IMR-90 (cell line): ENCODE results near the gene PROZ. TPM values are rescaled to one million over a fixed set of nuclear protein-coding genes. Genes with fewer than 3 reads are reported as not detected.

Experiments used
- ATAC-seq: fragments of 200-7000 bp; cut with Tn5 transposase; 2 replicates; pipeline ENCODE4 v1.9.1; 2020; ENCODE audit warnings: low read depth, mild to moderate bottlenecking, moderate library complexity
- BruUV-seq: library from RNA; stranded (reverse); fragments of 400-500 nt; replicated peaks from 2 replicates; lab custom pipeline; 2021; lab: Mats Ljungman, UMichigan
- CTCF ChIA-PET: fragments of 300-600 bp; formaldehyde crosslinking; extraction: SDS; loops from one replicate; lab custom pipeline; 2021; ENCODE audit warnings: antibody characterized with exemption; lab: Yijun Ruan, JAX
- POLR2A ChIA-PET: fragments of 300-600 bp; sonication (Branson Sonifier 250); formaldehyde crosslinking; loops from one replicate; lab custom pipeline; 2022; ENCODE audit warnings: antibody characterized with exemption; ENCODE audit not compliant: unreplicated experiment; lab: Charles Lee
- DNase-seq: peaks from one replicate; pipeline ENCODE4 v3.0.0; 2013
- H2AFZ ChIP-seq: replicated peaks from 2 replicates; pipeline ENCODE3; 2013; ENCODE audit warnings: low read length, mild to moderate bottlenecking; ENCODE audit not compliant: poor library complexity
- H2AK5ac ChIP-seq: 2 replicates; pipeline ENCODE4 v1.6.1; 2013; ENCODE audit warnings: low read depth, low read length, inconsistent platforms
- H2AK9ac ChIP-seq: replicated peaks from 2 replicates; pipeline ENCODE3; 2013; ENCODE audit warnings: mild to moderate bottlenecking, low read depth, low read length, moderate library complexity; ENCODE audit not compliant: poor library complexity
- H2BK120ac ChIP-seq: 2 replicates; pipeline ENCODE4 v1.6.1; 2013; ENCODE audit warnings: low read depth, low read length, inconsistent platforms
- H2BK15ac ChIP-seq: 3 replicates; pipeline ENCODE4 v1.6.1; 2013; ENCODE audit warnings: low read depth, low read length, inconsistent platforms
- H2BK20ac ChIP-seq: 2 replicates; pipeline ENCODE4 v1.6.1; 2013; ENCODE audit warnings: low read depth, mild to moderate bottlenecking, inconsistent platforms, low read length, moderate library complexity
- H2BK5ac ChIP-seq: 2 replicates; pipeline ENCODE4 v1.6.1; 2013; ENCODE audit warnings: mild to moderate bottlenecking, low read depth, low read length, inconsistent platforms; ENCODE audit not compliant: poor library complexity, severe bottlenecking
- H3K14ac ChIP-seq: replicated peaks from 2 replicates; pipeline ENCODE4 v1.6.1; 2013; ENCODE audit warnings: low read depth, low read length, inconsistent platforms
- H3K18ac ChIP-seq: 2 replicates; pipeline ENCODE4 v1.6.1; 2013; ENCODE audit warnings: low read depth, low read length, control low read depth
- H3K23ac ChIP-seq: 2 replicates; pipeline ENCODE4 v1.6.1; 2013; ENCODE audit warnings: low read depth, low read length, inconsistent platforms
- H3K27ac ChIP-seq: 2 replicates; pipeline ENCODE4 v1.5.1; 2013; ENCODE audit warnings: mild to moderate bottlenecking, control low read depth, low read length; ENCODE audit not compliant: insufficient read depth
- H3K27me3 ChIP-seq: 2 replicates; pipeline ENCODE4 v1.6.1; 2013; ENCODE audit warnings: low read length; ENCODE audit not compliant: control insufficient read depth, insufficient read depth
- H3K36me3 ChIP-seq: 2 replicates; pipeline ENCODE4 v1.6.1; 2013; ENCODE audit warnings: low read length, mixed read lengths; ENCODE audit not compliant: control insufficient read depth, insufficient read depth
- H3K4ac ChIP-seq: 2 replicates; pipeline ENCODE4 v1.6.1; 2013; ENCODE audit warnings: low read depth, low read length, inconsistent platforms
- H3K4me1 ChIP-seq: 2 replicates; pipeline ENCODE4 v1.6.1; 2013; ENCODE audit warnings: low read length, mixed read lengths; ENCODE audit not compliant: control insufficient read depth, insufficient read depth
- H3K4me2 ChIP-seq: 2 replicates; pipeline ENCODE4 v1.6.1; 2013; ENCODE audit warnings: low read depth, mild to moderate bottlenecking, control low read depth, low read length, moderate library complexity
- H3K4me3 ChIP-seq: 2 replicates; pipeline ENCODE4 v1.5.1; 2013; ENCODE audit warnings: low read depth, mild to moderate bottlenecking, control low read depth, low read length, moderate library complexity; ENCODE audit not compliant: insufficient read depth
- H3K56ac ChIP-seq: 2 replicates; pipeline ENCODE4 v1.6.1; 2013; ENCODE audit warnings: low read length, inconsistent platforms; ENCODE audit not compliant: insufficient read depth; ENCODE audit errors: extremely low read depth
- H3K79me1 ChIP-seq, 2 experiments: 2 replicates each; pipeline ENCODE4 v1.6.1; 2013; ENCODE audit warnings: low read length in 2 of 2, inconsistent platforms in 1 of 2, low read depth in 1 of 2
- H3K9ac ChIP-seq: 2 replicates; pipeline ENCODE4 v1.6.1; 2013; ENCODE audit warnings: low read depth, low read length, control low read depth
- H3K9me1 ChIP-seq: 2 replicates; pipeline ENCODE4 v1.6.1; 2013; ENCODE audit warnings: low read length, inconsistent platforms; ENCODE audit not compliant: insufficient read depth
- H3K9me3 ChIP-seq: 2 replicates; pipeline ENCODE4 v1.6.1; 2013; ENCODE audit warnings: low read length; ENCODE audit not compliant: control insufficient read depth, insufficient read depth
- H4K20me1 ChIP-seq: 2 replicates; pipeline ENCODE4 v1.6.1; 2013; ENCODE audit warnings: low read length, inconsistent platforms; ENCODE audit not compliant: insufficient read depth
- H4K5ac ChIP-seq: 2 replicates; pipeline ENCODE4 v1.6.1; 2013; ENCODE audit warnings: mild to moderate bottlenecking, low read depth, low read length, control low read depth
- H4K8ac ChIP-seq, 2 experiments: 2 replicates each; pipeline ENCODE4 v1.6.1; 2013; ENCODE audit warnings: low read depth in 2 of 2, low read length in 2 of 2, control low read depth in 1 of 2, inconsistent platforms in 1 of 2
- H4K91ac ChIP-seq: 2 replicates; pipeline ENCODE4 v1.6.1; 2013; ENCODE audit warnings: low read depth, low read length, inconsistent platforms; ENCODE audit not compliant: insufficient read depth
- BHLHE40 ChIP-seq: fragments of 150-350 bp; IDR thresholded peaks from 2 replicates; pipeline ENCODE4 v1.6.1; 2016; ENCODE audit warnings: mild to moderate bottlenecking, low read depth, low read length
- MAFK ChIP-seq: IDR thresholded peaks from 2 replicates; pipeline ENCODE4 v1.6.1; 2012; ENCODE audit warnings: low read depth, low read length, improper control_type of control experiment
- RAD21 ChIP-seq: IDR thresholded peaks from 2 replicates; pipeline ENCODE4 v1.6.1; 2012; ENCODE audit warnings: low read length, improper control_type of control experiment
- SMC3 ChIP-seq: fragments of 150-350 bp; IDR thresholded peaks from 2 replicates; pipeline ENCODE4 v1.6.1; 2016; ENCODE audit warnings: low read depth, mild to moderate bottlenecking, antibody characterized with exemption, low read length, moderate library complexity
- WGBS, 2 experiments: methylation state at CpG; one replicate each; pipeline versions ENCODE4 v1.1.5 to v1.1.7; 2013; ENCODE audit warnings: missing lambda C conversion rate in 2 of 2; ENCODE audit not compliant: insufficient read length in 1 of 2; ENCODE audit errors: extremely low coverage in 2 of 2; 5-methylcytosine and 5-hydroxymethylcytosine counted together
- dilution Hi-C: fragments of 300-500 bp; cut with HindIII; formaldehyde crosslinking; loops from one replicate; pipeline ENCODE4 v1.14.3; 2018; ENCODE audit warnings: low sequenced_read_pairs; ENCODE audit not compliant: unreplicated experiment
- in situ Hi-C: fragments of 300-500 bp; cut with MboI; formaldehyde crosslinking; loops from 3 replicates; pipeline ENCODE4 v1.14.3; 2019; ENCODE audit warnings: low sequenced_read_pairs, inconsistent platforms, mixed read lengths
- intact Hi-C: fragments of 100-400 bp; cut with micrococcal nuclease; formaldehyde crosslinking; loops from 2 replicates; pipeline ENCODE4 v1.10.0; 2022
- polyA plus RNA-seq, 3 experiments: library from polyadenylated mRNA; depleted of rRNA; stranded (reverse); fragments of >200 nt; gene quantifications; 2 replicates each; pipeline ENCODE4 v1.2.3, GENCODE V29; 2012; ENCODE audit warnings: low replicate concordance in 1 of 3
- total RNA-seq: library from RNA; depleted of rRNA; stranded (reverse); fragments of >200 nt; gene quantifications from 2 replicates; pipeline ENCODE4 v1.2.3, GENCODE V29; 2012

Gene PROZ
- total and polyA plus RNA-seq, 2 of the 4 experiments (the other 2 are of a cell fraction), result not detected

- H3K9me1 ChIP-seq, result no peaks in the 10 kb centered on the region; the same call in 1 of the 2 replicates
- intact Hi-C loops (no loop called here), dilution Hi-C loops (no loop called here), in situ Hi-C loops (no loop called here)
- no peak overlapping the region for H4K8ac ChIP-seq
- no peak overlapping the region for H3K9ac ChIP-seq
- no peak overlapping the region for H4K91ac ChIP-seq
- 0 out of 2 replicates have a peak, but pooled peaks cover 1% of the 10 kb centered on the region for H3K36me3 ChIP-seq
- no peak overlapping the region for H2BK5ac ChIP-seq
- BruUV-seq, result no TSS peak
- no peaks in the 10 kb centered on the region for H3K9me3 ChIP-seq
- no peak for ATAC-seq
- 0 out of 2 replicates have a peak, but pooled peaks cover 2% of the 10 kb centered on the region for H3K27me3 ChIP-seq
- no peaks in the 10 kb centered on the region for H3K79me1 ChIP-seq
- H3K23ac ChIP-seq, result no peak overlapping the region
- H3K18ac ChIP-seq, result no peak overlapping the region
- no peaks in the 10 kb centered on the region for H4K20me1 ChIP-seq
- H2AK5ac ChIP-seq, result no peak overlapping the region
- H3K27ac ChIP-seq, result no peak overlapping the region
- ChIA-PET CTCF (no interaction called here), POLR2A (no interaction called here)
- no peaks in the 10 kb centered on the region for H3K4me1 ChIP-seq
- TF ChIP-seq MAFK, result no peak
- no peak for TF ChIP-seq SMC3
- TF ChIP-seq BHLHE40, result no peak
- no peak for TF ChIP-seq RAD21
- no peak overlapping the region for H2AK9ac ChIP-seq
- no peak for DNase-seq
- H2AFZ ChIP-seq, result no peak overlapping the region
- no peak overlapping the region for H2BK20ac ChIP-seq
- no peak overlapping the region for H3K4ac ChIP-seq
- H2BK15ac ChIP-seq, result no peak overlapping the region
- no peak overlapping the region for H4K5ac ChIP-seq
- no peak overlapping the region for H3K14ac ChIP-seq
- H2BK120ac ChIP-seq, result no peak overlapping the region
- no peak overlapping the region for H3K4me3 ChIP-seq
- H3K56ac ChIP-seq, result no peak overlapping the region
- no peak overlapping the region for H3K4me2 ChIP-seq
- no CpG with 5 or more reads among the region's 12 CpGs for WGBS, 2 experiments
Measured at GRCh38 chr13:113144255-113144629, 14.2 kb upstream of the PROZ start.
